Mucosa of descending colon (tissue), 3 donors: Measurements from ENCODE around the gene OLIG1. TPM values are rescaled to one million over a fixed set of nuclear protein-coding genes. Genes with fewer than 3 reads are reported as not detected.

Experiments used
- ATAC-seq: fragments of 200-7000 bp; cut with Tn5 transposase; one replicate; pipeline ENCODE4 v1.9.1; 2020; ENCODE audit warnings: mild to moderate bottlenecking, moderate library complexity
- DNase-seq, 3 donors: peaks; one replicate each; pipeline ENCODE4 v3.0.0-alpha.2; 2020
- H3K36me3 ChIP-seq: fragments of 200-600 bp; one replicate; pipeline ENCODE4 v1.8.0; 2021; ENCODE audit warnings: low read depth, mild to moderate bottlenecking
- H3K4me1 ChIP-seq: fragments of 200-600 bp; one replicate; pipeline ENCODE4 v1.8.0; 2021; ENCODE audit warnings: low read depth, mild to moderate bottlenecking
- H3K4me3 ChIP-seq: fragments of 200-600 bp; one replicate; pipeline ENCODE4 v1.8.0; 2021; ENCODE audit warnings: mild to moderate bottlenecking
- H3K9me3 ChIP-seq: fragments of 200-600 bp; one replicate; pipeline ENCODE4 v1.8.0; 2021; ENCODE audit warnings: mild to moderate bottlenecking
- intact Hi-C, 2 donors: fragments of 100-400 bp; cut with DNase I in 1 of 2; cut with micrococcal nuclease in 1 of 2; formaldehyde crosslinking; loops; one replicate each; pipeline versions ENCODE4 v1.11.0 to v1.11.1; 2022; cut with DNase I, micrococcal nuclease
- total RNA-seq, 3 donors: library from RNA; stranded (reverse); fragmentation: NEBNext Ultra II Directional in 2 of 3; extraction: Animal tissue kit (Norgen Biotek cat#: 25700) in 2 of 3; gene quantifications; one replicate each; pipeline versions ENCODE4 v1.2.1 to v1.2.4, GENCODE V29; 2021 to 2023
- TF ChIP-seq, protein P1 (sequence below): fragments of 200-600 bp; IDR thresholded peaks from one replicate; pipeline ENCODE4 v1.8.0; 2022; ENCODE audit warnings: antibody characterized with exemption, mild to moderate bottlenecking
- donor health status: DM: no; HTN: no; CAD: no; lungs with moderate emphysema.
- donor health status: DM: no; HTN: no; CAD: no.
- donor health status: DM: no; HTN: yes; CAD: no.

The OLIG1 gene
- total RNA-seq, 3 donors from 2014 or later = not detected

- Histone ChIP-seq H3K36me3 (no peaks in the 10 kb centered on the region), H3K9me3 (no peaks in the 10 kb centered on the region), H3K4me1 (no peaks in the 10 kb centered on the region), H3K4me3 (no peak overlapping the region)
- DNase-seq (no peak), ATAC-seq (no peak)
- TF ChIP-seq, protein P1, sequence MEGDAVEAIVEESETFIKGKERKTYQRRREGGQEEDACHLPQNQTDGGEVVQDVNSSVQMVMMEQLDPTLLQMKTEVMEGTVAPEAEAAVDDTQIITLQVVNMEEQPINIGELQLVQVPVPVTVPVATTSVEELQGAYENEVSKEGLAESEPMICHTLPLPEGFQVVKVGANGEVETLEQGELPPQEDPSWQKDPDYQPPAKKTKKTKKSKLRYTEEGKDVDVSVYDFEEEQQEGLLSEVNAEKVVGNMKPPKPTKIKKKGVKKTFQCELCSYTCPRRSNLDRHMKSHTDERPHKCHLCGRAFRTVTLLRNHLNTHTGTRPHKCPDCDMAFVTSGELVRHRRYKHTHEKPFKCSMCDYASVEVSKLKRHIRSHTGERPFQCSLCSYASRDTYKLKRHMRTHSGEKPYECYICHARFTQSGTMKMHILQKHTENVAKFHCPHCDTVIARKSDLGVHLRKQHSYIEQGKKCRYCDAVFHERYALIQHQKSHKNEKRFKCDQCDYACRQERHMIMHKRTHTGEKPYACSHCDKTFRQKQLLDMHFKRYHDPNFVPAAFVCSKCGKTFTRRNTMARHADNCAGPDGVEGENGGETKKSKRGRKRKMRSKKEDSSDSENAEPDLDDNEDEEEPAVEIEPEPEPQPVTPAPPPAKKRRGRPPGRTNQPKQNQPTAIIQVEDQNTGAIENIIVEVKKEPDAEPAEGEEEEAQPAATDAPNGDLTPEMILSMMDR = no peak
- intact Hi-C loops = no loop called here
Measured at GRCh38 chr21:33051925-33052324, 18.0 kb upstream of the OLIG1 start.

DNA sequence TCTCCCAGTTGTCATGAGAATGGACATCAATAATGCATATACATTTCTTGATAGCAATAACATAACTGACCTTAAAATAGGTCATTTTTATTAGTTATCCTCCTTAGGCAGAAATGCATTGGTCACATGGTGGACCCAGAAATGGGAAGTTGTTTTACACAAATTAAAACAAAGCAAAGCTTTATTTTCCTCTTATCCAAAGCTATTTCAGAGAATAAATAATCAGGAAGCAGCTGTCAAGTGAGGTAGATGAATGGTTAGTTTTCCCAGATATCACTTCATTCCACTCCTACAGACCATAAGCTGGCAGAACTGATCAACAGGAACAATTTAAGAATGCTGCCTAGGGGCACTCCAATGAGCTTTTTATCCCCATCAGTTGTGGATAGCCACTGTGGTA lies 16.0 kb upstream of the OLIG1 start:
- Histone ChIP-seq H3K9me3 (no peaks in the 10 kb centered on the region), H3K4me3 (no peak overlapping the region), H3K36me3 (no peaks in the 10 kb centered on the region), H3K4me1 (no peaks in the 10 kb centered on the region)
- intact Hi-C loops = no loop called here
- TF ChIP-seq, protein P1 = no peak
- DNase-seq (no peak), ATAC-seq (no peak)

DNA sequence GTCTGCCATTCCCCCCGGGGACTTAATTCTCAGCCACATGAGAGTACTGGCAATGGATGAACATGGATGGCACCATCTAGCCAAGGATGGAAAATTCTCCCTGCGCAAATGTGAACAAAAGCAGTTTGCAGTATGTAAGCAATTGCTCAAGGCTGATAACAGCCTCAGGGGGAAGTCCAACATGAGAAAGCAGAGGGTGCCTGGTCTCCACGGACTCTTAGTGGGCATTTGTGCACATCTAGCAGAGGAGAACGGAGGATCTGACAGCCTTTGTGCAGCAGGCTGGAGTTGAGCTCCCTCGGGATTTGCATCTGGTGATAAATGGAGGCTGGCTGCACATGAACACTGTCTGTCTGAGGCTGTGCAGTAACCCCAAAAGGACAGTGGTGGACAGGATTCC lies 13.9 kb upstream of the OLIG1 start:
- intact Hi-C loops = no loop called here
- ATAC-seq (no peak), DNase-seq (no peak)
- no peak overlapping the region for H3K4me3 ChIP-seq
- no peaks in the 10 kb centered on the region for H3K9me3 ChIP-seq
- H3K36me3 ChIP-seq = no peaks in the 10 kb centered on the region
- TF ChIP-seq, protein P1 = no peak
- H3K4me1 ChIP-seq = no peaks in the 10 kb centered on the region

- intact Hi-C loops = no loop called here
- TF ChIP-seq, protein P1 = no peak
- ATAC-seq = no peak
Measured at GRCh38 chr21:33057385-33057940, 12.5 kb upstream of the OLIG1 start.

GRCh38 chr21:33058527-33058926 lies 11.4 kb upstream of the OLIG1 start:
- DNase-seq = no peak
- intact Hi-C loops = no loop called here
- Histone ChIP-seq H3K36me3 (no peaks in the 10 kb centered on the region), H3K4me3 (no peak overlapping the region), H3K9me3 (no peaks in the 10 kb centered on the region), H3K4me1 (no peaks in the 10 kb centered on the region)
- TF ChIP-seq, protein P1 = no peak
- ATAC-seq = no peak

More at GRCh38 chr21:33057385-33057940, 12.5 kb upstream of the OLIG1 start:
- Histone ChIP-seq H3K36me3 (no peaks in the 10 kb centered on the region), H3K4me1 (no peaks in the 10 kb centered on the region), H3K9me3 (no peaks in the 10 kb centered on the region), H3K4me3 (no peak overlapping the region)
- no peak for DNase-seq

GRCh38 chr21:33058957-33059356 lies 11.0 kb upstream of the OLIG1 start:
- no peak overlapping the region for H3K4me3 ChIP-seq
- H3K36me3 ChIP-seq = no peaks in the 10 kb centered on the region
- no peaks in the 10 kb centered on the region for H3K4me1 ChIP-seq
- no peak for DNase-seq
- intact Hi-C loops = no loop called here
- TF ChIP-seq, protein P1 = no peak
- no peak for ATAC-seq
- no peaks in the 10 kb centered on the region for H3K9me3 ChIP-seq
